Measurements from ENCODE around the gene CCT3. TPM values are rescaled to one million over a fixed set of nuclear protein-coding genes. Genes with fewer than 3 reads are reported as not detected.

Gene CCT3
- total RNA-seq: 260 and 270 TPM in 2 replicates
- long read RNA-seq, transcript CCT3-204 (12 exons, 1,815 nt): minor isoform, 49 of 3,355 reads
- long read RNA-seq, transcript CCT3-201 (14 exons, 2,150 nt): major isoform, 3,161 of 3,355 reads
- long read RNA-seq, partial matches to known transcripts: 38 of 3,355 reads
- long read RNA-seq, other reads (novel, unspliced or antisense): 103 of 3,355 reads

- Mint-ChIP-seq H3K4me3 (ENCODE audit: low read depth) (peak within 1 kb of the TSS; percentile 97), H3K9me3 (ENCODE audit: low read depth) (no peaks in the 10 kb centered on the region), H3K27ac (peak within 1 kb of the TSS; percentile 96), H3K36me3 (ENCODE audit: insufficient read depth) (peaks cover 9% of the 10 kb centered on the region), H3K4me1 (ENCODE audit: low read depth) (peaks cover 23% of the 10 kb centered on the region), H3K27me3 (no peaks in the 10 kb centered on the region)
- TF ChIP-seq, protein P1, sequence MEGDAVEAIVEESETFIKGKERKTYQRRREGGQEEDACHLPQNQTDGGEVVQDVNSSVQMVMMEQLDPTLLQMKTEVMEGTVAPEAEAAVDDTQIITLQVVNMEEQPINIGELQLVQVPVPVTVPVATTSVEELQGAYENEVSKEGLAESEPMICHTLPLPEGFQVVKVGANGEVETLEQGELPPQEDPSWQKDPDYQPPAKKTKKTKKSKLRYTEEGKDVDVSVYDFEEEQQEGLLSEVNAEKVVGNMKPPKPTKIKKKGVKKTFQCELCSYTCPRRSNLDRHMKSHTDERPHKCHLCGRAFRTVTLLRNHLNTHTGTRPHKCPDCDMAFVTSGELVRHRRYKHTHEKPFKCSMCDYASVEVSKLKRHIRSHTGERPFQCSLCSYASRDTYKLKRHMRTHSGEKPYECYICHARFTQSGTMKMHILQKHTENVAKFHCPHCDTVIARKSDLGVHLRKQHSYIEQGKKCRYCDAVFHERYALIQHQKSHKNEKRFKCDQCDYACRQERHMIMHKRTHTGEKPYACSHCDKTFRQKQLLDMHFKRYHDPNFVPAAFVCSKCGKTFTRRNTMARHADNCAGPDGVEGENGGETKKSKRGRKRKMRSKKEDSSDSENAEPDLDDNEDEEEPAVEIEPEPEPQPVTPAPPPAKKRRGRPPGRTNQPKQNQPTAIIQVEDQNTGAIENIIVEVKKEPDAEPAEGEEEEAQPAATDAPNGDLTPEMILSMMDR (IDR thresholded peaks at IDR 0.05; ENCODE audit: unreplicated experiment): no peak
- DNase-seq (ENCODE audit: low spot score, unreplicated experiment): peak; percentile 95
Measured at GRCh38 chr1:156338180-156338976, at the start of gene CCT3, which contains the start of gene TSACC. TSS of gene CCT3 (minus strand) at chr1:156338292. CDS start at chr1:156338184, 108 bp downstream. TSS of gene TSACC (plus strand) at chr1:156338526. CDS start at chr1:156339758, 1,232 bp downstream.

DNA sequence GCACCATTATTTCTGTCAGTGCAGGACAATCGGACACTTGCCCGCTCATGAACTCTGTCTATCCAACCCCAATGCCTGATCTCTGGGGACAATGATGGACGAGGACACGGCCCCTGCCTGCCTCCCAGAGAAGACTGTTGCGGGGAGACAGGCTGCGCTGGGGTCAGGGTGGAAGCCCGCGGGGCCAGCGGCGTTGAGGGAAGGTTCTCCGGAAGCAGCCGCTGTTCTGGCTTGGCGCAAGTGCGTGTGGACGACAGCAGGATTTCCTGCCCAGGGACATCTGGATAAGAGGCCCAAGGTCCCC is 49.7 kb upstream of the CCT3 start:
- Mint-ChIP-seq H3K27ac (no peak overlapping the region), H3K4me1 (ENCODE audit: low read depth) (no peaks in the 10 kb centered on the region), H3K36me3 (ENCODE audit: insufficient read depth) (no peaks in the 10 kb centered on the region), H3K4me3 (ENCODE audit: low read depth) (peak overlapping the region; percentile 57), H3K9me3 (ENCODE audit: low read depth) (no peaks in the 10 kb centered on the region), H3K27me3 (peaks cover 70% of the 10 kb centered on the region)
- DNase-seq (ENCODE audit: low spot score, unreplicated experiment): no peak
- TF ChIP-seq, protein P1 (IDR thresholded peaks at IDR 0.05; ENCODE audit: unreplicated experiment): no peak

DNA sequence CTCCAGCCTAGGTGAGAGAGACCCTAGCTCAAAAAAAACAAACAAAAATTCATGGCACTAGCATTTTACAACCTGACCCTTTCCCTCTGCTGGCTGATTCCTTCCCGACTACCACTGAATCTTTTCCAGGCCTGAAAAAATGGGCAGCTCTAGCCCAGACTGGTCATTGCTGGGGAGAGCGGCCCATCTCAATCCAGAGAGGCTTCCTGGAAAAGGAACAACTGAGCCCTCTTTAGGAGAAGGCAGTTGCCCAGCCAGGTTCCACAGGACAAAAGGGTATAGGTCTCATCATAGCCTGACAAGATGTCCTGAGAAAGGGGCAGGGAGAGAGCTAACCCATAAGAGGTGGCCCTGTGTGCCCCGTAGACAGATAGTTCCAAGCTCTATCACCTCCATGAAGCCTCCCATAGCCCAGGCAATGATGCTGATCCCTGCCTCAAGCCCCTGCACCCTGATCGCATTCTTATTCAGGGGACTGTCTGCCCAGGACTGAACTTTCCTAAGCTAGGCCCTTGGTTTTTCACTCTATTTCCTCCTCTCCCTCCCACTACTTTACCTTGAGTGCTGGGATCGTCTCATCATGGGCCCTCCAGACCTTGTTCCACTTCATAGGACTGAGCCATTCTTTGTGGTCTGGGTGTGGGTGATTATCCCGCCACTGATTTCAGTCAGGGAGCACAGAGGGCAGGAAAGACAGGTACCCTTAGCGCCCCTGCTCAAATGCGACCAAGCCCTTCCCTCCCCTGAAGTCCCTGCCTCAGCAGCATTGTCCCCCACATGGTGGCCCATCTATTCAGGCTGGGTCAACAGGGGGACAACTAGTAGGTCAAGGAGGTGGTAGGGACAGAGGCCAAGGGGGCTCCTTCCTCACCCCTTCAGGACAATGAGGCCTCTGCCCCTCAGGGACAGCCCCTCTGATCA is 49.1 kb upstream of the CCT3 start:
- H3K9me3 Mint-ChIP-seq (ENCODE audit: low read depth): no peaks in the 10 kb centered on the region
- H3K36me3 Mint-ChIP-seq (ENCODE audit: insufficient read depth): no peaks in the 10 kb centered on the region
- H3K27me3 Mint-ChIP-seq: peaks cover 71% of the 10 kb centered on the region
- TF ChIP-seq, protein P1 (IDR thresholded peaks at IDR 0.05; ENCODE audit: unreplicated experiment): no peak
- H3K4me3 Mint-ChIP-seq (ENCODE audit: low read depth): peak overlapping the region; percentile 57
- H3K4me1 Mint-ChIP-seq (ENCODE audit: low read depth): no peaks in the 10 kb centered on the region
- no peak overlapping the region for H3K27ac Mint-ChIP-seq
- no peak for DNase-seq (ENCODE audit: low spot score, unreplicated experiment)

DNA sequence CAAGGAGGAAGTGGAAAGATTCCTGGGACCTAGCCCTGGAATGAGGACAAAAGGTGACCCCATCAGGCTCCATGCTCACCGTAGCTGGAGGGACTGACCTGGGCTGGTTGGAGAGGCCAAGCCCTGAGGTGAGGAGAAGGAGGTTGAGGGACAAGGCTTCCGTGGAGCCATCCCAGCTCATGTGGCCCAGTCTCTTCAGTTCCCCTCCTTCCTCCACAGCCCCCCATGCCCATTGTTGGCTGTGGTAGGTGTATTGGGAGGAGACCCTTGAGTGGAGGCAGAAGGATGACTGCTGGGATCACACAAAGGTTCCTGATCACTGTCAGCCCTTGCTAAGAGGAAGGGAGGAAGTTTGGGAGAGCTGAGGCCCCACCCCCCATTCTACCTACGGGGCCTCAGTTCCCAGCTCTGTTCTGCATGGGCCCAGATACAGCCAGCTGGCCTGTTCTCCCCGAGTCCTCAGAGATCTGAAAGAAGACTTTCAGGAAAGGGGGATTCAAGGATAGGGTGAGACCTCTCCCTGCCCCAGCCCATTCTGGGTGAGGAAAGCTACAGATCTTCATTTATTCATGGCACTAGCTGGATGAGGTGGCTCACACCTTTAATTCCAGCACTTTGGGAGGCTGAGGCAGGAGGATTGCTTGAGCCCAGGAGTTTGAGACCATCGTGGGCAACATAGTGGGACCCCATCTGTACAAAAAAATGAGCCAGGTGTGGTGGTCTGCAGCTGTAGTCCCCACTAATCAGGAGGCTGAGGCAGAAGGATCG is 48.2 kb upstream of the CCT3 start:
- Mint-ChIP-seq H3K27me3 (peaks cover 68% of the 10 kb centered on the region), H3K4me1 (ENCODE audit: low read depth) (no peaks in the 10 kb centered on the region), H3K27ac (no peak overlapping the region), H3K4me3 (ENCODE audit: low read depth) (no peak overlapping the region), H3K36me3 (ENCODE audit: insufficient read depth) (no peaks in the 10 kb centered on the region), H3K9me3 (ENCODE audit: low read depth) (no peaks in the 10 kb centered on the region)
- TF ChIP-seq, protein P1 (IDR thresholded peaks at IDR 0.05; ENCODE audit: unreplicated experiment): no peak
- DNase-seq (ENCODE audit: low spot score, unreplicated experiment): no peak
